ENCODE measurements around the gene CA9.

DNA sequence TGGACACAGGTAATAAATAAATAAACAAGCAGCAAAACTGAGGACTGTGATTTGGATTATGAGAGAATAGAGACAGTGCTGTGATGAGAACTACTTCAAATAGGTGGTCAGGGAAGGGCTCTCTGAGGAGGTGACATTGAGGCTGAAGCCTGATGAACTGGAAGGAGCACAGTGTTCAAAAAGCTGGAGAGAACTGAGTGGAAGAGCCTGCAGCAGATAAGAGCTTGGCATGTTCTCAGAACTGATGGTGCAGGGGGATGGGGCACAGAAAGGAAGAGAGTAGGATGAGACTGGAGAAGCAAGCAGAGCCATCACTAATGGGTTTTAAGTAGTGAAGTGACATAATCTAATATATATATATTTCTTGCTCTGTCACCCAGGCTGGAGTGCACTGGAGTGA is 27.2 kb downstream of the CA9 start:
- TF ChIP-seq, protein P1, sequence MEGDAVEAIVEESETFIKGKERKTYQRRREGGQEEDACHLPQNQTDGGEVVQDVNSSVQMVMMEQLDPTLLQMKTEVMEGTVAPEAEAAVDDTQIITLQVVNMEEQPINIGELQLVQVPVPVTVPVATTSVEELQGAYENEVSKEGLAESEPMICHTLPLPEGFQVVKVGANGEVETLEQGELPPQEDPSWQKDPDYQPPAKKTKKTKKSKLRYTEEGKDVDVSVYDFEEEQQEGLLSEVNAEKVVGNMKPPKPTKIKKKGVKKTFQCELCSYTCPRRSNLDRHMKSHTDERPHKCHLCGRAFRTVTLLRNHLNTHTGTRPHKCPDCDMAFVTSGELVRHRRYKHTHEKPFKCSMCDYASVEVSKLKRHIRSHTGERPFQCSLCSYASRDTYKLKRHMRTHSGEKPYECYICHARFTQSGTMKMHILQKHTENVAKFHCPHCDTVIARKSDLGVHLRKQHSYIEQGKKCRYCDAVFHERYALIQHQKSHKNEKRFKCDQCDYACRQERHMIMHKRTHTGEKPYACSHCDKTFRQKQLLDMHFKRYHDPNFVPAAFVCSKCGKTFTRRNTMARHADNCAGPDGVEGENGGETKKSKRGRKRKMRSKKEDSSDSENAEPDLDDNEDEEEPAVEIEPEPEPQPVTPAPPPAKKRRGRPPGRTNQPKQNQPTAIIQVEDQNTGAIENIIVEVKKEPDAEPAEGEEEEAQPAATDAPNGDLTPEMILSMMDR (IDR thresholded peaks at IDR 0.05 in 2 of 3, conservative IDR thresholded peaks at IDR 0.05 in 1 of 3; ENCODE audit: borderline replicate concordance in 1 of 3, insufficient read depth in 1 of 3, low read depth in 2 of 3, low read length in 2 of 3) = no peak
- TF ChIP-seq POLR2A (IDR thresholded peaks at IDR 0.05; ENCODE audit: borderline replicate concordance, extremely low read depth, insufficient read depth, insufficient read length) = no peak
- no peak for TF ChIP-seq EGR1 (IDR thresholded peaks at IDR 0.05; ENCODE audit: low read depth)
- TF ChIP-seq, protein P2, sequence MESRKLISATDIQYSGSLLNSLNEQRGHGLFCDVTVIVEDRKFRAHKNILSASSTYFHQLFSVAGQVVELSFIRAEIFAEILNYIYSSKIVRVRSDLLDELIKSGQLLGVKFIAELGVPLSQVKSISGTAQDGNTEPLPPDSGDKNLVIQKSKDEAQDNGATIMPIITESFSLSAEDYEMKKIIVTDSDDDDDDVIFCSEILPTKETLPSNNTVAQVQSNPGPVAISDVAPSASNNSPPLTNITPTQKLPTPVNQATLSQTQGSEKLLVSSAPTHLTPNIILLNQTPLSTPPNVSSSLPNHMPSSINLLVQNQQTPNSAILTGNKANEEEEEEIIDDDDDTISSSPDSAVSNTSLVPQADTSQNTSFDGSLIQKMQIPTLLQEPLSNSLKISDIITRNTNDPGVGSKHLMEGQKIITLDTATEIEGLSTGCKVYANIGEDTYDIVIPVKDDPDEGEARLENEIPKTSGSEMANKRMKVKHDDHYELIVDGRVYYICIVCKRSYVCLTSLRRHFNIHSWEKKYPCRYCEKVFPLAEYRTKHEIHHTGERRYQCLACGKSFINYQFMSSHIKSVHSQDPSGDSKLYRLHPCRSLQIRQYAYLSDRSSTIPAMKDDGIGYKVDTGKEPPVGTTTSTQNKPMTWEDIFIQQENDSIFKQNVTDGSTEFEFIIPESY (IDR thresholded peaks at IDR 0.05; ENCODE audit: extremely low read depth, insufficient replicate concordance, low read length) = no peak
- TF ChIP-seq CEBPB (IDR thresholded peaks at IDR 0.05; ENCODE audit: low read depth) = no peak
- no peak for TF ChIP-seq ELF1 (IDR thresholded peaks at IDR 0.05; ENCODE audit: borderline replicate concordance, low read depth)
- TF ChIP-seq CBX3 (IDR thresholded peaks at IDR 0.05; ENCODE audit: low read depth) = no peak
- no peak for TF ChIP-seq ZFX (IDR thresholded peaks at IDR 0.05)
- TF ChIP-seq SIN3A (IDR thresholded peaks at IDR 0.05; ENCODE audit: low read depth) = no peak
- TF ChIP-seq, protein P3, sequence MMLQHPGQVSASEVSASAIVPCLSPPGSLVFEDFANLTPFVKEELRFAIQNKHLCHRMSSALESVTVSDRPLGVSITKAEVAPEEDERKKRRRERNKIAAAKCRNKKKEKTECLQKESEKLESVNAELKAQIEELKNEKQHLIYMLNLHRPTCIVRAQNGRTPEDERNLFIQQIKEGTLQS (IDR thresholded peaks at IDR 0.05) = no peak

All from HCT116 (cell line).